PC-3 (cell line): ENCODE data around the gene PAX2. TPM values are rescaled to one million over a fixed set of nuclear protein-coding genes. Genes with fewer than 3 reads are reported as not detected.

Experiments
- ATAC-seq: fragments of 200-7000 bp; cut with Tn5 transposase; 2 replicates; pipeline ENCODE4 v1.9.1; 2020; ENCODE audit warnings: mild to moderate bottlenecking, moderate library complexity
- BruUV-seq: library from RNA; stranded (reverse); fragments of 400-500 nt; replicated peaks from 2 replicates; lab custom pipeline; 2021; lab: Mats Ljungman, UMichigan
- CTCF ChIA-PET: fragments of 300-600 bp; sonication (Branson Sonifier 250); formaldehyde crosslinking; loops from one replicate; lab custom pipeline; 2022; ENCODE audit warnings: antibody characterized with exemption; lab: Charles Lee
- POLR2A ChIA-PET: fragments of 300-600 bp; sonication (Branson Sonifier 250); formaldehyde crosslinking; loops from one replicate; lab custom pipeline; 2022; ENCODE audit warnings: antibody characterized with exemption; ENCODE audit not compliant: unreplicated experiment; lab: Charles Lee
- DNase-seq: peaks from one replicate; pipeline ENCODE4 v3.0.0-alpha.2; 2015
- H2AFZ ChIP-seq: fragments of 300-600 bp; sonication (generic); 2 replicates; pipeline ENCODE4 v1.6.0; 2016; ENCODE audit warnings: antibody characterized with exemption, low read length
- H3F3A ChIP-seq: fragments of 300-600 bp; sonication (generic); one replicate; pipeline ENCODE4 v1.6.0; 2017; ENCODE audit warnings: antibody characterized with exemption, low read length, control low read depth, mild to moderate bottlenecking; ENCODE audit not compliant: unreplicated experiment
- H3K27ac ChIP-seq: fragments of 300-600 bp; sonication (generic); 2 replicates; pipeline ENCODE4 v1.5.1; 2016; ENCODE audit warnings: mild to moderate bottlenecking, low read length
- H3K27me3 ChIP-seq: fragments of 300-600 bp; sonication (generic); 2 replicates; pipeline ENCODE4 v1.6.1; 2016; ENCODE audit warnings: low read length, mixed read lengths
- H3K36me3 ChIP-seq: fragments of 300-600 bp; sonication (generic); 2 replicates; pipeline ENCODE4 v1.6.1; 2016; ENCODE audit warnings: low read depth, mixed run types, low read length, mixed read lengths
- H3K4me1 ChIP-seq: fragments of 300-600 bp; sonication (generic); 2 replicates; pipeline ENCODE4 v1.5.1; 2016; ENCODE audit warnings: low read length; ENCODE audit not compliant: insufficient read depth
- H3K4me2 ChIP-seq: fragments of 300-600 bp; sonication (generic); 2 replicates; pipeline ENCODE4 v1.6.0; 2016; ENCODE audit warnings: low read length
- H3K4me3 ChIP-seq: fragments of 300-600 bp; sonication (generic); 2 replicates; pipeline ENCODE4 v1.5.1; 2016; ENCODE audit warnings: mild to moderate bottlenecking, low read length, mixed read lengths
- H3K79me2 ChIP-seq: fragments of 300-600 bp; sonication (generic); 2 replicates; pipeline ENCODE4 v1.6.1; 2017; ENCODE audit warnings: low read length, mixed read lengths
- H3K9ac ChIP-seq: fragments of 300-600 bp; sonication (generic); 2 replicates; pipeline ENCODE4 v1.6.0; 2016; ENCODE audit warnings: mild to moderate bottlenecking, low read length
- H3K9me2 ChIP-seq: fragments of 300-600 bp; sonication (generic); replicated peaks from 2 replicates; pipeline ENCODE4 v1.6.1; 2016; ENCODE audit warnings: mixed run types, low read length, mixed read lengths
- H3K9me3 ChIP-seq: fragments of 300-600 bp; sonication (generic); 2 replicates; pipeline ENCODE4 v1.6.1; 2016; ENCODE audit warnings: low read length, mixed read lengths
- H4K20me1 ChIP-seq: fragments of 300-600 bp; sonication (generic); 2 replicates; pipeline ENCODE4 v1.6.1; 2016; ENCODE audit warnings: low read length, mixed read lengths
- CTCF ChIP-seq: fragments of 300-600 bp; sonication (generic); conservative IDR thresholded peaks from 2 replicates; pipeline ENCODE4 v1.5.1; 2017; ENCODE audit warnings: antibody characterized with exemption, low read depth, mild to moderate bottlenecking, low read length
- EZH2 ChIP-seq: fragments of 300-600 bp; sonication (generic); IDR thresholded peaks from one replicate; pipeline ENCODE4 v1.6.1; 2017; ENCODE audit warnings: antibody characterized with exemption, mild to moderate bottlenecking, low read length; ENCODE audit not compliant: unreplicated experiment
- EZH2phosphoT487 ChIP-seq: fragments of 300-600 bp; sonication (generic); IDR thresholded peaks from 2 replicates; pipeline ENCODE4 v1.6.1; 2018; ENCODE audit warnings: mild to moderate bottlenecking, antibody characterized with exemption, low read length, borderline replicate concordance
- intact Hi-C: fragments of 100-400 bp; cut with micrococcal nuclease; formaldehyde crosslinking; loops from 2 replicates; pipeline ENCODE4 v1.9.0; 2023
- total RNA-seq: library from RNA; depleted of rRNA; stranded (reverse); fragments of >200 nt; gene quantifications from 2 replicates; pipeline ENCODE4 v1.2.3, GENCODE V29; 2014

The PAX2 gene
- total RNA-seq, 1 experiment from 2014 or later = not detected

DNA sequence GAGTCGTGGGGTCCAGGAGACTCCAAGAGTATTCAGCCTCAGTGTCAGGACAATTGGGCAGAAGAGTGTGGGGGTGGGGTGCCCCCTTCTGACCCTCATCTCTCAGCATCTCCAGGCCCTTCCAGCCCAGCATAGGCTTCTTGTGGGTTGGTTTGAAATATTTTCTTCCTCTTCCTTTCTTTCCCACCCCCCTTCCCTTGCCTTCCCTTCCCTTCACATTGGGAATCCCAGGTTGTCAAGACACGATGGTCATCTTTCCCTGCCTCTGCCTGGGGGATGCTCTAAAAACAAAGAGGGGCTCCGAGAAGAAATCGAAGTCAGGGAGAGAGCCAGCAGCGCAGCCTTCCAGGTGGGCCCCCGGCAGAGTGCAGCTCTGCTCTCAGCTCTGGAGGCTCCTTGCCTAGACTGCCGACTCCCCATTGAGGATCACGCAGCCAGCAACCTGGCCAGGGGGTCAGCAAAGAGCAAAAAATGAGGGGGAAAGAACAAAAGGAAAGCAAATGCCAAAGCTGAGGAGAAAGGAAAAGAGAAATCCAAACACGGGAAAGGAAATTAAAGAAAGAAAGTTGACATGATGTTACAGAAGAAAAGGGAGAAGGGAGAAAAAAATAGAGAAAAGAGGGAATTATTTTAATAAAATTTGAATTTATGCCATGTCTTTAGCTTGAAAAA lies 1.5 kb downstream of the PAX2 start:
- Histone ChIP-seq H3K27me3 (peaks cover 97% of the 10 kb centered on the region), H4K20me1 (no peaks in the 10 kb centered on the region), H3K36me3 (no peaks in the 10 kb centered on the region; the same call in 1 of the 2 replicates), H3K9me2 (no peaks in the 10 kb centered on the region), H3K4me3 (no peak overlapping the region), H2AFZ (no peak overlapping the region), H3K4me1 (no peaks in the 10 kb centered on the region), H3K9ac (no peak overlapping the region), H3K79me2 (no peaks in the 10 kb centered on the region), H3K4me2 (no peak overlapping the region), H3F3A (no peaks in the 10 kb centered on the region), H3K27ac (no peak overlapping the region), H3K9me3 (no peaks in the 10 kb centered on the region)
- DNase-seq (no peak), ATAC-seq (no peak)
- CTCF ChIA-PET = no interaction called here
- POLR2A ChIA-PET = no interaction called here
- BruUV-seq = no TSS peak
- TF ChIP-seq CTCF = no peak
- no peak for TF ChIP-seq EZH2
- peak; percentile 14; the same call in 1 of the 2 replicates for TF ChIP-seq EZH2phosphoT487
- intact Hi-C loops = loop anchor here (10.0 kb wide), 1 partner anchor 128 kb away; no protein-coding TSS in a partner anchor

DNA sequence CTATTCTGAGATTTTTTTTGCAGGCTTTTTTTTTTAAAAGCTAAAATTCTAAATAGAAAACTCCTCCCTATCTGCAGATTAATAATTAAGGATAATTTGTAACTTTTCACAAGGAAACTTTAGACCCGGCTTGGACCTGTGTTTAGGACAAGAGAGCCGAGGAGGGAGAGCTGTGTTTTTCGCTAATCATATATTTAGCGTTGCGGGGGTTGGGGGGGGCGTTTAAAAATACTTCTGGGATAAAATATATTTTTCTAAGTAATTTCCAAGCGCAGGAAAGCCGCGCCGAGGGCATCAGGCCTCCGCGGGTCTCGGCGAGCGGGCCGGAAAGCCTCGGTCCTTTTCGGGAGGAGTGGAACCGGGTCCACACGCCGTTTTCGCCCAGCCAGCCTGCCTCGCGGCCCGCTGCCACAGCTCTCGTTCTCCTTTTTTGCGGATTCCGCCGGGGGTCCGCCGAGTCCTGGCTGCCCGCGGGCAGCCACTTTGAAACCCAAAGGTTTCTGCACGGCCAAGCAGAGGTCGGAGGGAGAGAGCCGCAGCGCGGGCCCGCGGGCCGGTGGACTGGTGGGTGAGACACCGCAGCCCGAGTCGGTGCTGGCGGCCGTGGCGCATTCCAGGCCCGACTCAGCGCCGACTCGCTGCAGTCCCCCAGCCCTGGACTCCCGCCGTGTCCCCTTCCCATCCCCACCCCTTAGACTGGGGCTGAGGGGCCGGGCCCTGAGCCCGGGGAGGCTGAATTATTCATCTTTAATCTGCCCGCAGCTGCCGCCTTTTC lies 2.3 kb downstream of the PAX2 start:
- no peak overlapping the region for H3K9ac ChIP-seq
- H4K20me1 ChIP-seq = no peaks in the 10 kb centered on the region
- ATAC-seq = no peak
- DNase-seq = no peak
- no peak overlapping the region for H2AFZ ChIP-seq
- H3K36me3 ChIP-seq = no peaks in the 10 kb centered on the region; the same call in 1 of the 2 replicates
- TF ChIP-seq EZH2 = peak; percentile 92
- TF ChIP-seq CTCF = no peak
- H3K4me1 ChIP-seq = no peaks in the 10 kb centered on the region
- H3K79me2 ChIP-seq = no peaks in the 10 kb centered on the region
- peaks cover 97% of the 10 kb centered on the region for H3K27me3 ChIP-seq
- intact Hi-C loops = loop anchor here (10.0 kb wide), 1 partner anchor 127 kb away; no protein-coding TSS in a partner anchor
- CTCF ChIA-PET = no interaction called here
- no TSS peak for BruUV-seq
- no peaks in the 10 kb centered on the region for H3F3A ChIP-seq
- no peak overlapping the region for H3K27ac ChIP-seq
- POLR2A ChIA-PET = no interaction called here
- no peaks in the 10 kb centered on the region for H3K9me3 ChIP-seq
- H3K9me2 ChIP-seq = no peaks in the 10 kb centered on the region
- H3K4me3 ChIP-seq = peak overlapping the region; percentile 21; the same call in 1 of the 2 replicates
- peak overlapping the region; percentile 16; the same call in 1 of the 2 replicates for H3K4me2 ChIP-seq
